Neutrophil (primary cell): ENCODE data around the gene RNF169.

ENCODE experiments used
- H3K27ac ChIP-seq: fragments of 200-600 bp; sonication (generic); 2 replicates; pipeline ENCODE4 v1.5.1; 2016; ENCODE audit warnings: mild to moderate bottlenecking, moderate library complexity
- H3K27me3 ChIP-seq: fragments of 200-600 bp; sonication (generic); 2 replicates; pipeline ENCODE4 v1.6.0; 2016; ENCODE audit warnings: mild to moderate bottlenecking
- H3K36me3 ChIP-seq: fragments of 200-600 bp; sonication (generic); 2 replicates; pipeline ENCODE4 v1.5.1; 2017
- H3K4me1 ChIP-seq, 2 experiments: fragments of 200-600 bp in 1 of 2; sonication (generic) in 1 of 2; 1 replicate in 1 of 2; 2 replicates in 1 of 2; pipeline versions ENCODE4 v1.5.1 to v1.6.1; 2013 to 2016; ENCODE audit warnings: low read depth in 1 of 2, low read length in 1 of 2, mild to moderate bottlenecking in 1 of 2, moderate library complexity in 1 of 2; ENCODE audit not compliant: control insufficient read depth in 1 of 2, insufficient read depth in 1 of 2
- H3K4me3 ChIP-seq, 2 experiments: fragments of 200-600 bp in 1 of 2; sonication (generic) in 1 of 2; 1 replicate in 1 of 2; 2 replicates in 1 of 2; pipeline ENCODE4 v1.5.1; 2013 to 2016; ENCODE audit warnings: low read depth in 1 of 2, low read length in 1 of 2, mild to moderate bottlenecking in 1 of 2, moderate library complexity in 1 of 2
- H3K9me3 ChIP-seq: fragments of 200-600 bp; sonication (generic); 2 replicates; pipeline ENCODE4 v1.5.1; 2016
- CTCF ChIP-seq: fragments of 200-600 bp; sonication (generic); IDR thresholded peaks from 2 replicates; pipeline ENCODE4 v1.5.1; 2016; ENCODE audit warnings: antibody characterized with exemption

RNF169 gene

GRCh38 chr11:74791333-74792100, 42.9 kb downstream of the RNF169 start:
- H3K4me3 ChIP-seq, result no peak overlapping the region
- H3K4me1 ChIP-seq, result peaks cover 3 to 4% of the 10 kb centered on the region in 2 experiments
- peaks cover 30% of the 10 kb centered on the region for H3K36me3 ChIP-seq
- no peaks in the 10 kb centered on the region for H3K9me3 ChIP-seq
- H3K27ac ChIP-seq, result no peak overlapping the region
- TF ChIP-seq CTCF, result no peak
- H3K27me3 ChIP-seq, result no peaks in the 10 kb centered on the region

- Histone ChIP-seq H3K4me1 (no peaks in the 10 kb centered on the region), H3K27ac (peak overlapping the region; percentile 28), H3K36me3 (peaks cover 16% of the 10 kb centered on the region), H3K27me3 (no peaks in the 10 kb centered on the region), H3K9me3 (no peaks in the 10 kb centered on the region), H3K4me3 (no peak overlapping the region)
- TF ChIP-seq CTCF, result no peak
Observed at GRCh38 chr11:74806267-74806666, 57.6 kb downstream of the RNF169 start.

GRCh38 chr11:74809801-74810200, 61.2 kb downstream of the RNF169 start:
- H3K4me1 ChIP-seq, result no peaks in the 10 kb centered on the region
- H3K27me3 ChIP-seq, result no peaks in the 10 kb centered on the region
- no peak overlapping the region for H3K27ac ChIP-seq
- no peak for TF ChIP-seq CTCF
- H3K9me3 ChIP-seq, result no peaks in the 10 kb centered on the region
- H3K36me3 ChIP-seq, result peaks cover 38% of the 10 kb centered on the region
- H3K4me3 ChIP-seq, result no peak overlapping the region

DNA sequence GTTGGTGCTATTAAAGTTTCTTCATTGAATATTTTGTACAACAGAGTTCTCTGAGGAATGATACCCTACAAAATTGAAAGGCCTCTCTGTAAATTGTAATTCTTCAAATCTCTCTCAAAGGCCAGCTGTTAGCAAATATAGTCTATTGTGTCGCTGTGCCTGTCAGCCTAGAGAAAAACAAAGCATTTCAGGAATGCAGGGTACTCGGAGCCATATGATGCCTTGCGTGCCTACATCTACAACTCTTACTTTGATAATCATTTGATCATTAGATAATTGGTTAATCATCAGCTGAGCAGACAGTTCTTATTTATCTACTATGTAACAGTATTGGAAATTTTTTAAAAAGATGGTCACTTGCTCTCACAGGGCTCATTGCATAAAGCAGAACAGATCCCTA, 67.3 kb downstream of the RNF169 start:
- Histone ChIP-seq H3K27ac (no peak overlapping the region), H3K4me1 (no peaks in the 10 kb centered on the region), H3K9me3 (no peaks in the 10 kb centered on the region), H3K27me3 (no peaks in the 10 kb centered on the region), H3K36me3 (peaks cover 64% of the 10 kb centered on the region), H3K4me3 (no peak overlapping the region)
- TF ChIP-seq CTCF, result no peak

DNA sequence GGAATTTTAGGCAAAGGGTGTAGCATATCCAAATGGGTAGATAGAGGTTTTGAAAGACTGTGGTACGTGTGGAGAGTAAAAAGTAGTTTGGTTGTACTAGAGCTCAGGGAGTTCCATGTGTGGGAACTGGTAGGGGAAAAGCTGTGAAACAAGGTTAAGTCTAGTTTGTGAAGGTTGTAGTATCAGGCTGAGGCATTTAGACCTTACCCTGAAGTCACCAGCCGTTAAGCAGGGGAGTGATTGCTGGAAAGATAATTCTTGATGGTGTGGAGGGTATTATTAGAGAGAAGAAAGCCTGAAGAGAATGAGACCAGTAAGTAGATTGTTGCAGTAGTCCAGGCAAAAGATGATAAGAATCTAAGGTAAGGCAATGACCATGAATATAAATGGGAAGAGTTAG, 68.0 kb downstream of the RNF169 start:
- H3K27me3 ChIP-seq, result no peaks in the 10 kb centered on the region
- H3K9me3 ChIP-seq, result no peaks in the 10 kb centered on the region
- no peak overlapping the region for H3K27ac ChIP-seq
- H3K4me3 ChIP-seq, result no peak overlapping the region
- no peaks in the 10 kb centered on the region for H3K4me1 ChIP-seq
- TF ChIP-seq CTCF, result no peak
- peaks cover 58% of the 10 kb centered on the region for H3K36me3 ChIP-seq
